DMS114 treated with DMSO at 0.1 percent for 48 hours (cell line): ENCODE results near the gene LTBP1.
"Not testable (repeated sequence)": the region's sequence is repeated elsewhere in the genome, so short reads cannot be mapped to it uniquely, and the experiment has no call there.

Source experiments
- DNase-seq: peaks from one replicate; lab custom pipeline; 2025; ENCODE audit not compliant: unreplicated experiment; lab: John Stamatoyannopoulos, UW

LTBP1 gene

GRCh38 chr2:32946314-32947075, at the start of gene LTBP1:
LTBP1 (plus strand) TSS chr2:32946953; CDS start chr2:32947325, 372 bp downstream.
- DNase-seq, result peak; percentile 45

GRCh38 chr2:32900246-32900973, 46.3 kb upstream of the LTBP1 start:
- no peak for DNase-seq

- DNase-seq, result no peak
Measured at GRCh38 chr2:32901313-32901712, 45.4 kb upstream of the LTBP1 start.

GRCh38 chr2:32902174-32902573, 44.6 kb upstream of the LTBP1 start:
- DNase-seq, result no peak

GRCh38 chr2:32902986-32903385, 43.8 kb upstream of the LTBP1 start:
- no peak for DNase-seq

GRCh38 chr2:32904074-32904473, 42.7 kb upstream of the LTBP1 start:
- DNase-seq, result no peak

- no peak for DNase-seq
Measured at GRCh38 chr2:32904751-32905150, 42.0 kb upstream of the LTBP1 start.

GRCh38 chr2:32905270-32905669, 41.5 kb upstream of the LTBP1 start:
- DNase-seq, result no peak

- no peak for DNase-seq
Measured at GRCh38 chr2:32910883-32911598, 35.7 kb upstream of the LTBP1 start.

- DNase-seq, result no peak
Measured at GRCh38 chr2:32915694-32916093, 31.1 kb upstream of the LTBP1 start.

GRCh38 chr2:32918774-32919173, 28.0 kb upstream of the LTBP1 start:
- no peak for DNase-seq

- not testable (repeated sequence) for DNase-seq
Measured at GRCh38 chr2:32919901-32920300, 26.9 kb upstream of the LTBP1 start.

- DNase-seq, result not testable (repeated sequence)
Measured at GRCh38 chr2:32921486-32921885, 25.3 kb upstream of the LTBP1 start.

GRCh38 chr2:32922501-32922900, 24.3 kb upstream of the LTBP1 start:
- no peak for DNase-seq

GRCh38 chr2:32923109-32923508, 23.6 kb upstream of the LTBP1 start:
- no peak for DNase-seq

- DNase-seq, result no peak
Measured at GRCh38 chr2:32925283-32925815, 21.4 kb upstream of the LTBP1 start.

GRCh38 chr2:32925976-32926707, 20.6 kb upstream of the LTBP1 start:
- no peak for DNase-seq

- DNase-seq, result no peak
Measured at GRCh38 chr2:32926708-32927084, 20.1 kb upstream of the LTBP1 start.

GRCh38 chr2:32930436-32930835, 16.3 kb upstream of the LTBP1 start:
- DNase-seq, result no peak

GRCh38 chr2:32931519-32931918, 15.2 kb upstream of the LTBP1 start:
- DNase-seq, result no peak
